ENCODE measurements around the gene BTBD9. TPM values are rescaled to one million over a fixed set of nuclear protein-coding genes. Genes with fewer than 3 reads are reported as not detected.

The BTBD9 gene
- total and polyA plus RNA-seq, 3 donors from 2014 or later = 11.4 to 32.8 (median 29.5) TPM

DNA sequence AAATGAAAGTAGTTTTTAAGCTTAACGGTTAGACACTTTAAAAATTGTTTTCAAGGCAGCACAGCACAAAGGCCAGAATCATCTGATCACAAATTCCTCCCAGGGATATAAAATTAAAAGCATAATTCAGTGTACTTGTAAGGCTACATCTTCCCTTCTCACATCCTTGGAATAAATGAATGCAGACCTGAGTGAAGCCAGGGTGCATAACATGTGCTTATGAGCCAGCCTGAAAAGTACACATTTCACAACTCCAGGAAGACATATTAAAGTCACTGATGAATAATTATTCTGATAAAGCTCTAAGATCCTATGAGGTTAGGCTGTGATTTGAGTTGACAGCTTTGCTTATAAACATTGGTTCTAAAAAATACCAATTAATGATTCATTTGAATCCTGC is 163.6 kb downstream of the BTBD9 start:
- 67 to 93% methylated on average over 1 of the region's 1 CpG for WGBS, 2 donors
- DNase-seq = no peak
- no peaks in the 10 kb centered on the region for H3K4me1 ChIP-seq
- TF ChIP-seq, protein P1, sequence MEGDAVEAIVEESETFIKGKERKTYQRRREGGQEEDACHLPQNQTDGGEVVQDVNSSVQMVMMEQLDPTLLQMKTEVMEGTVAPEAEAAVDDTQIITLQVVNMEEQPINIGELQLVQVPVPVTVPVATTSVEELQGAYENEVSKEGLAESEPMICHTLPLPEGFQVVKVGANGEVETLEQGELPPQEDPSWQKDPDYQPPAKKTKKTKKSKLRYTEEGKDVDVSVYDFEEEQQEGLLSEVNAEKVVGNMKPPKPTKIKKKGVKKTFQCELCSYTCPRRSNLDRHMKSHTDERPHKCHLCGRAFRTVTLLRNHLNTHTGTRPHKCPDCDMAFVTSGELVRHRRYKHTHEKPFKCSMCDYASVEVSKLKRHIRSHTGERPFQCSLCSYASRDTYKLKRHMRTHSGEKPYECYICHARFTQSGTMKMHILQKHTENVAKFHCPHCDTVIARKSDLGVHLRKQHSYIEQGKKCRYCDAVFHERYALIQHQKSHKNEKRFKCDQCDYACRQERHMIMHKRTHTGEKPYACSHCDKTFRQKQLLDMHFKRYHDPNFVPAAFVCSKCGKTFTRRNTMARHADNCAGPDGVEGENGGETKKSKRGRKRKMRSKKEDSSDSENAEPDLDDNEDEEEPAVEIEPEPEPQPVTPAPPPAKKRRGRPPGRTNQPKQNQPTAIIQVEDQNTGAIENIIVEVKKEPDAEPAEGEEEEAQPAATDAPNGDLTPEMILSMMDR (IDR thresholded peaks at IDR 0.05) = no peak
- no peak for TF ChIP-seq POLR2A (IDR thresholded peaks at IDR 0.05)
- no peak overlapping the region for H3K4me3 ChIP-seq
- H3K27me3 ChIP-seq = no peaks in the 10 kb centered on the region
- no peak overlapping the region for H3K27ac ChIP-seq
- H3K36me3 ChIP-seq (ENCODE audit: low read depth, missing control alignments) = no peaks in the 10 kb centered on the region
- intact Hi-C loops (cut with DNase I; ENCODE audit: low total_unique reads) = no loop called here
- no peaks in the 10 kb centered on the region for H3K9me3 ChIP-seq

- intact Hi-C loops (cut with DNase I; ENCODE audit: low total_unique reads) = no loop called here
- Histone ChIP-seq H3K27me3 (no peaks in the 10 kb centered on the region), H3K4me1 (no peaks in the 10 kb centered on the region), H3K36me3 (ENCODE audit: low read depth, missing control alignments) (no peaks in the 10 kb centered on the region), H3K27ac (no peak overlapping the region), H3K9me3 (no peaks in the 10 kb centered on the region), H3K4me3 (no peak overlapping the region)
- TF ChIP-seq POLR2A (IDR thresholded peaks at IDR 0.05) = no peak
- no peak for DNase-seq
- 80% methylated on average over 3 of the region's 3 CpGs for WGBS, 2 donors
Measured at GRCh38 chr6:38470548-38470947, 169.2 kb downstream of the BTBD9 start.

- intact Hi-C loops (cut with DNase I; ENCODE audit: low total_unique reads) = no loop called here
- no peak overlapping the region for H3K27ac ChIP-seq
- no peaks in the 10 kb centered on the region for H3K4me1 ChIP-seq
- no peaks in the 10 kb centered on the region for H3K9me3 ChIP-seq
- H3K36me3 ChIP-seq (ENCODE audit: low read depth, missing control alignments) = no peaks in the 10 kb centered on the region
- H3K4me3 ChIP-seq = no peak overlapping the region
- TF ChIP-seq POLR2A (IDR thresholded peaks at IDR 0.05) = no peak
- WGBS, 2 donors = 89 to 95% methylated on average over 3 of the region's 3 CpGs
- DNase-seq = no peak
- H3K27me3 ChIP-seq = no peaks in the 10 kb centered on the region
Measured at GRCh38 chr6:38467566-38467965, 172.2 kb downstream of the BTBD9 start.

DNA sequence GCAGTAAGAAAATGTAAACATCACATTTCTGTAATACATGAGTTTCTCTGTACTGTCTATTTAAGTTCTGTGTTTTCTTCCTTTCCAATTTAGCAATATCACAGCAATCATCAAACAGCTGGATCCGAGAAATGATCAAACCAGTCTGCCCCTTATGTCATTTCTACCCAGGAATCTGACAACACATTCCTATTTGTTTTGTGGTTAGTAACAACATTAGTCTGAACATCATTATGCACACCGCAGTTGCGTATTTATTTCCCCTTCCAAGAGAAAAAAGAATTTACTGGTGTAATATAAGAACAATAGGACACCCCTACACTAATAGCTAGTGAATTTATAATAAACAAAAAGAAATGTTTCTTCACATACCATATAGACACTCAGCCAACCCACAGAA is 179.5 kb downstream of the BTBD9 start:
- H3K9me3 ChIP-seq = no peaks in the 10 kb centered on the region
- no peaks in the 10 kb centered on the region for H3K27me3 ChIP-seq
- H3K36me3 ChIP-seq (ENCODE audit: low read depth, missing control alignments) = no peaks in the 10 kb centered on the region
- H3K27ac ChIP-seq = no peak overlapping the region
- DNase-seq = no peak
- WGBS, 2 donors = 93 to 94% methylated on average over 3 of the region's 3 CpGs
- intact Hi-C loops (cut with DNase I; ENCODE audit: low total_unique reads) = no loop called here
- TF ChIP-seq, protein P1 (IDR thresholded peaks at IDR 0.05) = no peak
- TF ChIP-seq POLR2A (IDR thresholded peaks at IDR 0.05) = no peak
- no peak overlapping the region for H3K4me3 ChIP-seq
- no peaks in the 10 kb centered on the region for H3K4me1 ChIP-seq

DNA sequence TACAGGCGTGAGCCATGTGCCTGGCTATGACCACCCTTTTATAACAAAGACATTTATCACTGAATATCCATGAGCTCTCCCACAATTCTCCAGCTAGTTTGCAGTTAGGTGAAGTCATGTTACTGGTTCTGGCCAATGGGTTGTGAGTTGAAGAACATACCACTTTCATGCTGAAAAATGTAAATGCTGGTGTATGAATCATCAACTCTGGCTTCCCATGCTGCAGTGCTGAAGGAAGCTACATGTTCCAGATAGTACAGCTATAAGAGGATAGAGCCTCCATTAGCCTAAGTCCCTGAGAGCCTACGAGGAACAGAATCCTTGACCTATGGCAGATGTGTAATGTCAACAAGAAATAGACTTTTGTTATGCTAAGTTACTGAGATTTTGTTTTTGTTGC is 180.4 kb downstream of the BTBD9 start:
- no peaks in the 10 kb centered on the region for H3K9me3 ChIP-seq
- H3K27ac ChIP-seq = no peak overlapping the region
- no peak for DNase-seq
- TF ChIP-seq, protein P1 (IDR thresholded peaks at IDR 0.05) = no peak
- no peak for TF ChIP-seq POLR2A (IDR thresholded peaks at IDR 0.05)
- 76 to 88% methylated on average over 2 of the region's 2 CpGs for WGBS, 2 donors
- H3K36me3 ChIP-seq (ENCODE audit: low read depth, missing control alignments) = no peaks in the 10 kb centered on the region
- H3K4me3 ChIP-seq = no peak overlapping the region
- no peaks in the 10 kb centered on the region for H3K27me3 ChIP-seq
- intact Hi-C loops (cut with DNase I; ENCODE audit: low total_unique reads) = no loop called here
- H3K4me1 ChIP-seq = no peaks in the 10 kb centered on the region

- no peaks in the 10 kb centered on the region for H3K9me3 ChIP-seq
- no peak overlapping the region for H3K27ac ChIP-seq
- H3K4me1 ChIP-seq = no peaks in the 10 kb centered on the region
- H3K4me3 ChIP-seq = no peak overlapping the region
- WGBS, 2 donors = 90 to 95% methylated on average over 4 of the region's 4 CpGs
- DNase-seq = no peak
- TF ChIP-seq POLR2A (IDR thresholded peaks at IDR 0.05) = no peak
- TF ChIP-seq, protein P1 (IDR thresholded peaks at IDR 0.05) = no peak
- intact Hi-C loops (cut with DNase I; ENCODE audit: low total_unique reads) = no loop called here
- H3K36me3 ChIP-seq (ENCODE audit: low read depth, missing control alignments) = no peaks in the 10 kb centered on the region
- H3K27me3 ChIP-seq = no peaks in the 10 kb centered on the region
Measured at GRCh38 chr6:38453861-38454260, 185.9 kb downstream of the BTBD9 start.
